K562 (cell line): ENCODE results near the gene PEX10. TPM values are rescaled to one million over a fixed set of nuclear protein-coding genes. Genes with fewer than 3 reads are reported as not detected.

Experiments used
- ATAC-seq: fragments of 200-7000 bp; cut with Tn5 transposase; 3 replicates; pipeline ENCODE4 v1.9.1; 2020; ENCODE audit warnings: moderate library complexity
- BruUV-seq: library from RNA; stranded (reverse); fragments of 400-500 nt; replicated peaks from 2 replicates; lab custom pipeline; 2021; lab: Mats Ljungman, UMichigan
- CTCF ChIA-PET: fragments of 300-600 bp; formaldehyde crosslinking; extraction: SDS; loops from one replicate; lab custom pipeline; 2021; ENCODE audit warnings: low intra/inter-chr PET ratio; lab: Yijun Ruan, JAX
- POLR2A ChIA-PET: fragments of 300-600, 350-650 bp; sonication (Branson Sonifier 250); formaldehyde crosslinking; extraction: SDS; loops from one replicate; lab custom pipeline; 2021; ENCODE audit warnings: antibody characterized with exemption, inconsistent platforms; lab: Yijun Ruan, JAX
- DNase-seq, 4 experiments: peaks; one replicate each; pipeline versions ENCODE4 v3.0.0 to v3.0.0-alpha.2; 2011 to 2018; ENCODE audit warnings: low spot score in 3 of 4, mixed read lengths in 3 of 4; ENCODE audit errors: extremely low read depth in 1 of 4
- FAIRE-seq: peaks from 2 replicates; lab custom pipeline; 2011; peaks lifted over from hg19 to GRCh38; lab: Jason Lieb, UNC
- H2AFZ ChIP-seq: 2 replicates; pipeline ENCODE4 v1.6.0; 2011; ENCODE audit warnings: low read depth, low read length, control low read depth, inconsistent platforms
- H3K27ac ChIP-seq: fragments of 200-600 bp; 3 replicates; pipeline ENCODE4 v1.8.0; 2011; ENCODE audit warnings: low read depth, mild to moderate bottlenecking, control low read depth, inconsistent platforms, low read length, moderate library complexity, mixed read lengths; ENCODE audit errors: extremely low read depth
- H3K27me3 ChIP-seq, 2 experiments: fragments of 300-600 bp in 1 of 2; 2 replicates in 1 of 2; 3 replicates in 1 of 2; pipeline versions ENCODE4 v1.6.0 to v1.8.0; 2011; ENCODE audit warnings: inconsistent platforms in 2 of 2, low read length in 2 of 2, mild to moderate bottlenecking in 1 of 2, mixed read lengths in 1 of 2, moderate library complexity in 1 of 2; ENCODE audit not compliant: control insufficient read depth in 2 of 2, insufficient read depth in 2 of 2
- H3K36me3 ChIP-seq: fragments of 300-600 bp; 3 replicates; pipeline ENCODE4 v1.8.0; 2011; ENCODE audit warnings: mild to moderate bottlenecking, low read length, inconsistent platforms; ENCODE audit not compliant: control insufficient read depth, insufficient read depth
- H3K4me1 ChIP-seq, 2 experiments: fragments of 200-600 bp in 1 of 2; replicated peaks in 1 of 2; 2 replicates in 1 of 2; 3 replicates in 1 of 2; pipeline versions ENCODE4 v1.5.1 to v1.8.0; 2011; ENCODE audit warnings: inconsistent platforms in 2 of 2, low read length in 2 of 2, mild to moderate bottlenecking in 1 of 2, mixed read lengths in 1 of 2, moderate library complexity in 1 of 2; ENCODE audit not compliant: control insufficient read depth in 2 of 2, insufficient read depth in 2 of 2
- H3K4me2 ChIP-seq: 2 replicates; pipeline ENCODE4 v1.6.1; 2011; ENCODE audit warnings: low read length, control low read depth, inconsistent platforms, mixed read lengths; ENCODE audit not compliant: insufficient read depth
- H3K4me3 ChIP-seq: fragments of 200-600 bp; sonication (generic), shearing (Covaris generic); 2 replicates; pipeline ENCODE4 v1.5.1; 2016; ENCODE audit warnings: control low read depth, inconsistent platforms
- H3K79me2 ChIP-seq: fragments of 200-600 bp; 3 replicates; pipeline ENCODE4 v1.8.0; 2011; ENCODE audit warnings: low read length, inconsistent platforms; ENCODE audit not compliant: control insufficient read depth, insufficient read depth
- H3K9ac ChIP-seq, 2 experiments: 2 replicates each; pipeline versions ENCODE4 v1.6.0 to v1.6.1; 2011; ENCODE audit warnings: low read depth in 2 of 2, low read length in 2 of 2, control low read depth in 1 of 2, inconsistent platforms in 1 of 2, mild to moderate bottlenecking in 1 of 2, mixed read lengths in 1 of 2; ENCODE audit not compliant: insufficient read depth in 1 of 2
- H3K9me1 ChIP-seq: one replicate; pipeline ENCODE4 v1.6.0; 2011; ENCODE audit warnings: inconsistent platforms, mild to moderate bottlenecking, low read length, moderate library complexity; ENCODE audit not compliant: control insufficient read depth, insufficient read depth
- H3K9me3 ChIP-seq: replicated peaks from 2 replicates; pipeline ENCODE4 v1.5.1; 2011; ENCODE audit warnings: low read depth, low read length, inconsistent platforms; ENCODE audit not compliant: control insufficient read depth, insufficient read depth
- H4K20me1 ChIP-seq: replicated peaks from 2 replicates; pipeline ENCODE4 v1.6.1; 2011; ENCODE audit warnings: low read length, inconsistent platforms, mixed read lengths; ENCODE audit not compliant: control insufficient read depth, insufficient read depth
- ARID2 ChIP-seq: fragments of 450-650 bp; IDR thresholded peaks from 2 replicates; pipeline ENCODE4 v1.6.1; 2017; ENCODE audit warnings: antibody characterized with exemption, mild to moderate bottlenecking
- COPS2 ChIP-seq: fragments of 450-650 bp; conservative IDR thresholded peaks from 2 replicates; pipeline ENCODE4 v1.6.1; 2016; ENCODE audit warnings: mild to moderate bottlenecking, moderate library complexity
- FUS ChIP-seq: fragments of 200-400 bp; formaldehyde crosslinking; optimal IDR thresholded peaks from 2 replicates; pipeline ENCODE3; 2017; ENCODE audit warnings: low read depth, low read length
- GABPB2 ChIP-seq: fragments of 250-450 bp; sonication (Bioruptor Pico); conservative IDR thresholded peaks from 2 replicates; pipeline ENCODE4 v1.5.1; 2021; ENCODE audit warnings: mild to moderate bottlenecking
- HEY1 ChIP-seq: fragments of 250-450 bp; sonication (Bioruptor Pico); IDR thresholded peaks from 2 replicates; pipeline ENCODE4 v1.5.0; 2020; ENCODE audit warnings: mild to moderate bottlenecking, moderate library complexity, borderline replicate concordance
- HMG20A ChIP-seq: fragments of 450-650 bp; formaldehyde crosslinking; conservative IDR thresholded peaks from 2 replicates; pipeline ENCODE4 v1.4.0; 2020; ENCODE audit warnings: mild to moderate bottlenecking, mixed read lengths
- MAZ ChIP-seq, 2 experiments: fragments of 450-650 bp in 1 of 2; sonication (generic) in 1 of 2; formaldehyde crosslinking; IDR thresholded peaks in 1 of 2; conservative IDR thresholded peaks in 1 of 2; 2 replicates each; pipeline versions ENCODE4 v1.4.0 to v1.5.0; 2020; ENCODE audit warnings: mild to moderate bottlenecking in 1 of 2, missing genetic modification reagents in 1 of 2
- PHB ChIP-seq: fragments of 250-450 bp; sonication (Bioruptor Pico); IDR thresholded peaks from 2 replicates; pipeline ENCODE4 v1.5.0; 2021
- RAD51 ChIP-seq: fragments of 450-650 bp; IDR thresholded peaks from 2 replicates; pipeline ENCODE4 v1.7.1; 2016; ENCODE audit warnings: low read depth, mild to moderate bottlenecking, borderline replicate concordance
- STAT5A ChIP-seq: IDR thresholded peaks from 2 replicates; pipeline ENCODE4 v1.6.1; 2012; ENCODE audit warnings: low read length, inconsistent platforms, borderline replicate concordance
- TRIM28 ChIP-seq: fragments of 450-650 bp; IDR thresholded peaks from 2 replicates; pipeline ENCODE4 v1.6.1; 2017
- whole genome bisulfite sequencing: fragments of 100-300 bp; shearing (Covaris generic); methylation state at CpG from one replicate; pipeline ENCODE4 v1.1.6; 2016; ENCODE audit warnings: low coverage, mixed read lengths; ENCODE audit not compliant: insufficient coverage; ENCODE audit errors: missing lambda C conversion rate; 5-methylcytosine and 5-hydroxymethylcytosine counted together
- in situ Hi-C: fragments of 300-500 bp; cut with MboI; formaldehyde crosslinking; loops from 4 replicates; pipeline ENCODE4 v1.15.0; 2018; ENCODE audit warnings: inconsistent platforms, mixed read lengths
- intact Hi-C: fragments of 100-400 bp; cut with micrococcal nuclease; formaldehyde crosslinking; loops from 2 replicates; pipeline ENCODE4 v1.14.2; 2022
- polyA plus RNA-seq, 8 experiments: library from polyadenylated mRNA; depleted of rRNA in 4 of 8; stranded (reverse) in 5 of 8; unstranded in 3 of 8; fragments of >200 nt; fragmentation: Nextera tagmentation in 2 of 8; fragmentation: Illumina TruSeq in 1 of 8; extraction: Ambion mirVana in 2 of 8; extraction: Trizol in 1 of 8; gene quantifications; 2 replicates each; pipeline versions ENCODE4 v1.2.1 to v1.2.3, GENCODE V29; 2011 to 2014; ENCODE audit warnings: inconsistent platforms in 1 of 8, missing spikeins in 1 of 8
- total RNA-seq, 7 experiments: library from RNA; depleted of rRNA in 6 of 7; stranded (reverse); fragments of >200 nt in 6 of 7; fragmentation: Illumina TruSeq in 2 of 7; extraction: Trizol in 2 of 7; gene quantifications; 2 replicates each; pipeline versions ENCODE4 v1.2.1 to v1.2.3, GENCODE V29; 2011 to 2021; ENCODE audit warnings: low replicate concordance in 1 of 7
- TF ChIP-seq, protein P1 (sequence below): fragments of 450-650 bp; formaldehyde crosslinking; IDR thresholded peaks from 2 replicates; pipeline ENCODE4 v1.4.0; 2022; ENCODE audit warnings: missing genetic modification characterization
- TF ChIP-seq, protein P2 (sequence below), 2 experiments: IDR thresholded peaks; 2 replicates each; pipeline ENCODE4 v1.6.1; 2012; ENCODE audit warnings: improper control_type of control experiment in 2 of 2, low read depth in 2 of 2, low read length in 2 of 2, borderline replicate concordance in 1 of 2
- TF ChIP-seq, protein P3 (sequence below): fragments of 450-650 bp; IDR thresholded peaks from 2 replicates; pipeline ENCODE4 v1.6.1; 2016; ENCODE audit warnings: antibody characterized with exemption

Gene PEX10
- total and polyA plus RNA-seq, 9 of the 15 experiments (the other 6 are each of a cell fraction or from before 2014, with no cell fraction given): 0.03 to 26.2 (median 8.7) TPM

DNA sequence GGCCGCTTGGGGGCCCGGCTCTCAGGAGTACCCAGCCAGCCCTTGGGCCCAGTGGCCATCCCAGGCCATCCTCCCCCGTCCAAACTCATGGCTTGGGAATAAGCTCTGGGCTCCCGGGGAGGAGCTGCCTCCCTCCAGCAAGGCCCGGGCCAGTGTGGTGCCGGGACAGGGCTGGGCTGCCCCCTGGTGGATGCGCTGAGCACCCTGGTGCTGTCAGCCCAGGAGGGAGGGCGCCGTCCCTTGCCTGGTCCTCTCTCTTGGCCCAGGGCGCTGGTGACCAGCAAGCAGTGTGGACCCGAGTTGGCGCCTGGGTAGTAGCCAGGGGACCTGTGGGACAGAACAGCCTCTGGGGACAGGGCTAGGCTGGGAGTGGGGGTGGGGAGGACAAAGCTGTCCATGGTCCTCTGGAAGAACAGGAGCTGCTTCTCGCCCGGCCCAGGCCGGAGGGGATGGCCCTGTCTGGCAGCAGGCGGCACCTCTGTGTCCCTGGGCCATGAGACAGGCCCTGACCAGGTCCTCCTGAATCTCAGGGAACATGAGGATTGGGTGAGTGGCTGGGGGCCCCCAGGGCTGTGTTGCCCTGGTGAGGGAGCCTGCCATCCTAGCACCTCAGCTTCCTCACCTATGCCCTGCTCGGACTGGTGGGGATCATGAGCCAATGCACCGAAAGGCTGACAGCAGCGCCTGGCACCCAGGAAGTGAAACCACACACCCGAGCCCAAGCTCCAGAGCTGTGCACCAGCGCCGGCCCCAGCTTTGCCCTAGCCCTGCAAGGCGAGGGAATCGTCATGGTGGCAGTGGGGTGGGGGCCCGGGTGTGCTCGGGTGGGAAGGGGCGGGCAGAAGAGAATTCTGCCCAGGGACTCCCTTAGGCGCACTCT is 30.4 kb downstream of the PEX10 start:
- FAIRE-seq (peak; percentile 93), ATAC-seq (peak; percentile 98), DNase-seq (peak; percentile 84 to 93 (median 92))
- H3K27me3 ChIP-seq: peaks cover 16 to 47% of the 10 kb centered on the region in 2 experiments; a peak in 4 of 5 replicates
- no peaks in the 10 kb centered on the region for H3K9me3 ChIP-seq
- WGBS: 21% methylated on average over 24 of the region's 28 CpGs
- no peak overlapping the region; the same call in 1 of the 2 replicates for H2AFZ ChIP-seq
- intact Hi-C loops (loop anchor here (1.0 kb wide), 4 partner anchors 183 to 250 kb away; no protein-coding TSS in a partner anchor), in situ Hi-C loops (no loop called here)
- H3K27ac ChIP-seq: no peak overlapping the region
- BruUV-seq: no TSS peak
- ChIA-PET POLR2A (interaction anchor here (0.6 to 1.9 kb wide), 10 partner anchors 12 to 982 kb away, joined by 3 to 8 read pairs (median 4); partner anchors contain the start of gene FAAP20), CTCF (interaction anchor here (0.5 to 2.9 kb wide), 4 partner anchors 37 to 250 kb away, joined by 3 to 44 read pairs (median 10); partner anchors contain the start of gene FAAP20)
- peaks cover 0 to 52% of the 10 kb centered on the region in 2 experiments; a peak in 2 of 5 replicates for H3K4me1 ChIP-seq
- H4K20me1 ChIP-seq: peaks cover 25% of the 10 kb centered on the region
- H3K4me2 ChIP-seq: no peak overlapping the region
- H3K4me3 ChIP-seq: no peak overlapping the region
- no peaks in the 10 kb centered on the region for H3K79me2 ChIP-seq
- H3K9me1 ChIP-seq: no peaks in the 10 kb centered on the region
- no peaks in the 10 kb centered on the region for H3K36me3 ChIP-seq
- no peak overlapping the region for H3K9ac ChIP-seq
- no peak for TF ChIP-seq FUS
- TF ChIP-seq RAD51: no peak
- TF ChIP-seq, protein P1, sequence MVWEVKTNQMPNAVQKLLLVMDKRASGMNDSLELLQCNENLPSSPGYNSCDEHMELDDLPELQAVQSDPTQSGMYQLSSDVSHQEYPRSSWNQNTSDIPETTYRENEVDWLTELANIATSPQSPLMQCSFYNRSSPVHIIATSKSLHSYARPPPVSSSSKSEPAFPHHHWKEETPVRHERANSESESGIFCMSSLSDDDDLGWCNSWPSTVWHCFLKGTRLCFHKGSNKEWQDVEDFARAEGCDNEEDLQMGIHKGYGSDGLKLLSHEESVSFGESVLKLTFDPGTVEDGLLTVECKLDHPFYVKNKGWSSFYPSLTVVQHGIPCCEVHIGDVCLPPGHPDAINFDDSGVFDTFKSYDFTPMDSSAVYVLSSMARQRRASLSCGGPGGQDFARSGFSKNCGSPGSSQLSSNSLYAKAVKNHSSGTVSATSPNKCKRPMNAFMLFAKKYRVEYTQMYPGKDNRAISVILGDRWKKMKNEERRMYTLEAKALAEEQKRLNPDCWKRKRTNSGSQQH (CRISPR knock-in tag): no peak
- TF ChIP-seq, protein P2, sequence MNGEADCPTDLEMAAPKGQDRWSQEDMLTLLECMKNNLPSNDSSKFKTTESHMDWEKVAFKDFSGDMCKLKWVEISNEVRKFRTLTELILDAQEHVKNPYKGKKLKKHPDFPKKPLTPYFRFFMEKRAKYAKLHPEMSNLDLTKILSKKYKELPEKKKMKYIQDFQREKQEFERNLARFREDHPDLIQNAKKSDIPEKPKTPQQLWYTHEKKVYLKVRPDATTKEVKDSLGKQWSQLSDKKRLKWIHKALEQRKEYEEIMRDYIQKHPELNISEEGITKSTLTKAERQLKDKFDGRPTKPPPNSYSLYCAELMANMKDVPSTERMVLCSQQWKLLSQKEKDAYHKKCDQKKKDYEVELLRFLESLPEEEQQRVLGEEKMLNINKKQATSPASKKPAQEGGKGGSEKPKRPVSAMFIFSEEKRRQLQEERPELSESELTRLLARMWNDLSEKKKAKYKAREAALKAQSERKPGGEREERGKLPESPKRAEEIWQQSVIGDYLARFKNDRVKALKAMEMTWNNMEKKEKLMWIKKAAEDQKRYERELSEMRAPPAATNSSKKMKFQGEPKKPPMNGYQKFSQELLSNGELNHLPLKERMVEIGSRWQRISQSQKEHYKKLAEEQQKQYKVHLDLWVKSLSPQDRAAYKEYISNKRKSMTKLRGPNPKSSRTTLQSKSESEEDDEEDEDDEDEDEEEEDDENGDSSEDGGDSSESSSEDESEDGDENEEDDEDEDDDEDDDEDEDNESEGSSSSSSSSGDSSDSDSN (IDR thresholded peaks at IDR 0.05; ENCODE audit: borderline replicate concordance in 1 of 2, low read depth in 2 of 2, low read length in 2 of 2): no peak
- TF ChIP-seq TRIM28: no peak
- TF ChIP-seq ARID2: peak; percentile 93
- no peak for TF ChIP-seq HMG20A (CRISPR knock-in tag)
- 0 out of 2 replicates have a peak, but pooled peaks have one; percentile 33 for TF ChIP-seq PHB (CRISPR knock-in tag)
- TF ChIP-seq MAZ (CRISPR knock-in tag; conservative IDR thresholded peaks at IDR 0.05 in 1 of 2, IDR thresholded peaks at IDR 0.05 in 1 of 2): peak; percentile 72 to 83
- TF ChIP-seq COPS2: no peak
- TF ChIP-seq, protein P3, sequence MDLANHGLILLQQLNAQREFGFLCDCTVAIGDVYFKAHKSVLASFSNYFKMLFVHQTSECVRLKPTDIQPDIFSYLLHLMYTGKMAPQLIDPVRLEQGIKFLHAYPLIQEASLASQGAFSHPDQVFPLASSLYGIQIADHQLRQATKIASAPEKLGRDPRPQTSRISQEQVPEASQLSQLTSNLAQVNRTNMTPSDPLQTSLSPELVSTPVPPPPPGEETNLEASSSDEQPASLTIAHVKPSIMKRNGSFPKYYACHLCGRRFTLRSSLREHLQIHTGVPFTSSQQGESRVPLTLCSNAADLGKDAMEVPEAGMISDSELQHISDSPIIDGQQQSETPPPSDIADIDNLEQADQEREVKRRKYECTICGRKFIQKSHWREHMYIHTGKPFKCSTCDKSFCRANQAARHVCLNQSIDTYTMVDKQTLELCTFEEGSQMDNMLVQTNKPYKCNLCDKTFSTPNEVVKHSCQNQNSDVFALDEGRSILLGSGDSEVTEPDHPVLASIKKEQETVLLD: no peak
- TF ChIP-seq GABPB2 (CRISPR knock-in tag): no peak
- no peak for TF ChIP-seq STAT5A
- no peak for TF ChIP-seq HEY1
